Uterus (tissue), 2 donors: ENCODE measurements around the gene GRIN3A.

ENCODE experiments used
- POLR2A ChIP-seq, 2 donors: fragments of 450-650 bp; IDR thresholded peaks; one replicate each; pipeline ENCODE4 v1.6.1; 2016; ENCODE audit warnings: antibody characterized with exemption in 2 of 2, mild to moderate bottlenecking in 1 of 2, moderate library complexity in 1 of 2
- TF ChIP-seq, protein P1 (sequence below), 4 experiments: fragments of 200-600 bp in 2 of 4; fragments of 450-650 bp in 2 of 4; sonication (generic) in 2 of 4; IDR thresholded peaks; one replicate each; pipeline ENCODE4 v1.5.1; 2016 to 2019; ENCODE audit warnings: antibody characterized with exemption in 4 of 4, mild to moderate bottlenecking in 2 of 4, moderate library complexity in 1 of 4

DNA sequence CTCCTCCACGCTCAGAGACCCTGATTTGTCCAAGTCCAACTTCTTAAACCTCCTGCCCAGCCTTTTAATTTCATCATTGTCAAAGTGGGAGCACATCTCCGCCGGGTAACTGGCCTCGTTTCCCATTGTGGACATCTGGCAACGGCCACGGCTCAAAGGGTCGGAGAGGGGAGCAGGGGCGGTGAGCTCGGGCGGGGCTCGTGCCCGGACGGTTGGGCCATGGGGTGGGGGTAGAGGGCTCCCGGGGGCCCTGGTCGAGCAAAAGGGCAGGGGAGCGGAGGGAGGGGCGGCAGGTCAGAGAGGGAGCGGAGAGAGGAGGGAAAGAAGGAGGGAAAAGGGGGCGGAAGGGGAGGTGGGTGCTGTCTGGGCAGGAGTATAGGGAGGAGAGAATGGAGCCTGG, 143.7 kb downstream of the GRIN3A start, which contains the start of gene PPP3R2:
- TF ChIP-seq, protein P1, sequence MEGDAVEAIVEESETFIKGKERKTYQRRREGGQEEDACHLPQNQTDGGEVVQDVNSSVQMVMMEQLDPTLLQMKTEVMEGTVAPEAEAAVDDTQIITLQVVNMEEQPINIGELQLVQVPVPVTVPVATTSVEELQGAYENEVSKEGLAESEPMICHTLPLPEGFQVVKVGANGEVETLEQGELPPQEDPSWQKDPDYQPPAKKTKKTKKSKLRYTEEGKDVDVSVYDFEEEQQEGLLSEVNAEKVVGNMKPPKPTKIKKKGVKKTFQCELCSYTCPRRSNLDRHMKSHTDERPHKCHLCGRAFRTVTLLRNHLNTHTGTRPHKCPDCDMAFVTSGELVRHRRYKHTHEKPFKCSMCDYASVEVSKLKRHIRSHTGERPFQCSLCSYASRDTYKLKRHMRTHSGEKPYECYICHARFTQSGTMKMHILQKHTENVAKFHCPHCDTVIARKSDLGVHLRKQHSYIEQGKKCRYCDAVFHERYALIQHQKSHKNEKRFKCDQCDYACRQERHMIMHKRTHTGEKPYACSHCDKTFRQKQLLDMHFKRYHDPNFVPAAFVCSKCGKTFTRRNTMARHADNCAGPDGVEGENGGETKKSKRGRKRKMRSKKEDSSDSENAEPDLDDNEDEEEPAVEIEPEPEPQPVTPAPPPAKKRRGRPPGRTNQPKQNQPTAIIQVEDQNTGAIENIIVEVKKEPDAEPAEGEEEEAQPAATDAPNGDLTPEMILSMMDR (IDR thresholded peaks at IDR 0.05), result no peak
- no peak for TF ChIP-seq POLR2A (IDR thresholded peaks at IDR 0.05)
